Head of caudate nucleus (tissue), 42 donors: ENCODE measurements around the gene HCST.
A peak's percentile ranks its signal among the peaks of the same experiment; 100 is the strongest.

Experiments
- DNase-seq, 42 donors: peaks; one replicate each; pipeline versions ENCODE4 v3.0.0 to v3.0.0-alpha.2; 2020 to 2021; ENCODE audit warnings: mixed read lengths in 7 of 42
- intact Hi-C: fragments of 100-400 bp; cut with DNase I; formaldehyde crosslinking; loops from one replicate; pipeline ENCODE4 v1.15.0; 2022

HCST gene

GRCh38 chr19:35929876-35930275, 27.5 kb downstream of the HCST start:
- intact Hi-C loops = loop anchor here (10.0 kb wide), 1 partner anchor 185 kb away; the partner anchor contains the start of genes IGFLR1, LIN37, PSENEN and U2AF1L4

GRCh38 chr19:35931161-35931873, 29.0 kb downstream of the HCST start:
- intact Hi-C loops = loop anchor here (10.0 kb wide), 1 partner anchor 187 kb away; the partner anchor contains the start of genes IGFLR1, LIN37, PSENEN and U2AF1L4
- peak; percentile 97 to 100 (median 99) for DNase-seq

More at GRCh38 chr19:35929876-35930275, 27.5 kb downstream of the HCST start:
- no peak for DNase-seq

- DNase-seq = no peak
- intact Hi-C loops = loop anchor here (10.0 kb wide), 1 partner anchor 187 kb away; the partner anchor contains the start of genes IGFLR1, LIN37, PSENEN and U2AF1L4
Observed at GRCh38 chr19:35931874-35932202, 29.5 kb downstream of the HCST start.

GRCh38 chr19:35932291-35932936, 30.1 kb downstream of the HCST start:
- intact Hi-C loops = loop anchor here (10.0 kb wide), 1 partner anchor 188 kb away; the partner anchor contains the start of genes IGFLR1, LIN37, PSENEN and U2AF1L4
- DNase-seq = no peak

GRCh38 chr19:35935911-35936737, 33.8 kb downstream of the HCST start, which contains the start of gene LRFN3:
LRFN3 (plus strand) TSS chr19:35936374; CDS start chr19:35939426, 3,052 bp downstream.
- peak; percentile 75 to 95 (median 86) for DNase-seq
- intact Hi-C loops = loop anchor here (2.0 to 10.0 kb wide), 2 partner anchors 53 to 191 kb away; partner anchors contain the start of genes IGFLR1, LIN37, PSENEN and U2AF1L4

GRCh38 chr19:35936738-35937268, 34.5 kb downstream of the HCST start:
- intact Hi-C loops = loop anchor here (10.0 kb wide), 1 partner anchor 192 kb away; the partner anchor contains the start of genes IGFLR1, LIN37, PSENEN and U2AF1L4
- no peak for DNase-seq

- DNase-seq = no peak
- intact Hi-C loops = loop anchor here (10.0 kb wide), 1 partner anchor 193 kb away; the partner anchor contains the start of genes IGFLR1, LIN37, PSENEN and U2AF1L4
Observed at GRCh38 chr19:35937345-35938281, 35.3 kb downstream of the HCST start.

GRCh38 chr19:35938282-35939224, 36.2 kb downstream of the HCST start:
- intact Hi-C loops = loop anchor here (10.0 kb wide), 1 partner anchor 194 kb away; the partner anchor contains the start of genes IGFLR1, LIN37, PSENEN and U2AF1L4
- no peak for DNase-seq

- intact Hi-C loops = loop anchor here (10.0 kb wide), 1 partner anchor 195 kb away; the partner anchor contains the start of genes IGFLR1, LIN37, PSENEN and U2AF1L4
- no peak for DNase-seq
Observed at GRCh38 chr19:35939307-35940077, 37.2 kb downstream of the HCST start.

- DNase-seq = no peak
- intact Hi-C loops = no loop called here
Observed at GRCh38 chr19:35940078-35940775, 37.9 kb downstream of the HCST start.

- DNase-seq = no peak
- intact Hi-C loops = no loop called here
Observed at GRCh38 chr19:35940839-35941238, 38.5 kb downstream of the HCST start.

GRCh38 chr19:35942235-35942634, 39.9 kb downstream of the HCST start:
- intact Hi-C loops = no loop called here
- DNase-seq = no peak

GRCh38 chr19:35943321-35944301, 41.3 kb downstream of the HCST start:
- no peak for DNase-seq
- intact Hi-C loops = no loop called here

- no peak for DNase-seq
- intact Hi-C loops = no loop called here
Observed at GRCh38 chr19:35944556-35944955, 42.2 kb downstream of the HCST start.
